Measurements from ENCODE around the gene CIAO2B.
"Not testable (repeated sequence)": the region's sequence is repeated elsewhere in the genome, so short reads cannot be mapped to it uniquely, and the experiment has no call there.

The CIAO2B gene

DNA sequence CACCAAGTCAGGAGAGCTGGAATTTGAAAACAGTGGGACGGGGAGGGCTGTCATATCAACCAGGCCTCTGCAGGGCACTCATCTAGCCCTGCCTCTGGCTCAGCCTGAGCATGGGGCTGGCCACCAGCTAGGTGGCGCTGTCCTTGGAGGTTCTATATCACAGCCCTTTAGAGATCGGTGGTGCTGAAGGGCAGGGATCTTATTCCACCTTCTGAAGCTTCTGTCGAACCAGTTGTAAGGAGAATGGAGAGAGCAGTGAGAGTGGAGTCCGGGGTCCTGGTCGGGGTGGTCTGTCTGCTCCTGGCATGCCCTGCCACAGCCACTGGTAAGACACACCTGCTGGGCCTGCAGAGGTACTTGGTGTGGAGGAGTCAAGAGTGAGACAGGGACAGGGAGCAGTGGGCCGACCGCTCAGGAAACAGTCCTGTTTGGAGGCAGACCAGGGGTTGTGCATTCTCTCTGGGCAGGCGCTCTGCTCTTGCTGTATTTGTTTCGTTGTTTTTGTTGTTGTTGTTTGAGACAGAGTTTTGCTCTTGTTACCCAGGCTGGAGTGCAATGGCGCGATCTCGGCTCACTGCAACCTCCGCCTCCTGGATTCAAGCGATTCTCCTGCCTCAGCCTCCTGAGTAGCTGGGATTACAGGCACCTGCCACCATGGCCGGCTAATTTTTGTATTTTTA, 27.0 kb upstream of the CIAO2B start, which contains the start of gene CES3:
CES3 (plus strand) TSS at position 202 of the 680 bp plus-strand sequence; CDS start at position 244, 42 bp downstream.
- in situ Hi-C loops (cut with HindIII; ENCODE audit: low sequenced_read_pairs), result no loop called here
- peak; percentile 32 for DNase-seq (ENCODE audit: low read depth)
- H3K4me3 ChIP-seq (ENCODE audit: low read depth, low read length), result no peak within 1 kb of the TSS
- peak; percentile 82 for TF ChIP-seq CTCF (IDR thresholded peaks at IDR 0.05; ENCODE audit: low read depth, low read length, missing control alignments)

DNA sequence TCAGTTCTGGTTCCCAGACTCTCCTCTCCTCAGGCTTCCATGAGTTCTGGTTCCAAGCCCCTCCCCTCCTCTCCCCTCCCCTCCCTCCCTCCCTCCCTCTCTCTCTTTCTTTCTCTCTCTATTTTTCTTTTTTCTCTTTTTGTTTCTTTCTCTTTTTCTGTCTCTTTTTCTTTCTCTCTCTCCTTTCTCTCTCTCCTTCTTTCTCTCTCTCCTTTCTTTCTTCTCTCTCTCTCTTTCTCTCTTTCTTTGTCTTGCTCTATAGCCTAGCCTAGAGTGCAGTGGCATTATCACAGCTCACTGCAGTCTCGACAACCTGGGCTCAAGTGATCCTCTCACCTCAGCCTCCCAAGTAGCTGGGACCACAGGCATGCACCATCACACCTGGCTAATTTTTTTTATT, 26.1 kb upstream of the CIAO2B start:
- TF ChIP-seq CTCF (IDR thresholded peaks at IDR 0.05; ENCODE audit: low read depth, low read length, missing control alignments), result no peak
- H3K4me3 ChIP-seq (ENCODE audit: low read depth, low read length), result no peak overlapping the region
- no peak for DNase-seq (ENCODE audit: low read depth)
- in situ Hi-C loops (cut with HindIII; ENCODE audit: low sequenced_read_pairs), result no loop called here

GRCh38 chr16:66959704-66960161, 25.5 kb upstream of the CIAO2B start:
- TF ChIP-seq CTCF (IDR thresholded peaks at IDR 0.05; ENCODE audit: low read depth, low read length, missing control alignments), result no peak
- no peak overlapping the region for H3K4me3 ChIP-seq (ENCODE audit: low read depth, low read length)
- in situ Hi-C loops (cut with HindIII; ENCODE audit: low sequenced_read_pairs), result no loop called here
- no peak for DNase-seq (ENCODE audit: low read depth)

DNA sequence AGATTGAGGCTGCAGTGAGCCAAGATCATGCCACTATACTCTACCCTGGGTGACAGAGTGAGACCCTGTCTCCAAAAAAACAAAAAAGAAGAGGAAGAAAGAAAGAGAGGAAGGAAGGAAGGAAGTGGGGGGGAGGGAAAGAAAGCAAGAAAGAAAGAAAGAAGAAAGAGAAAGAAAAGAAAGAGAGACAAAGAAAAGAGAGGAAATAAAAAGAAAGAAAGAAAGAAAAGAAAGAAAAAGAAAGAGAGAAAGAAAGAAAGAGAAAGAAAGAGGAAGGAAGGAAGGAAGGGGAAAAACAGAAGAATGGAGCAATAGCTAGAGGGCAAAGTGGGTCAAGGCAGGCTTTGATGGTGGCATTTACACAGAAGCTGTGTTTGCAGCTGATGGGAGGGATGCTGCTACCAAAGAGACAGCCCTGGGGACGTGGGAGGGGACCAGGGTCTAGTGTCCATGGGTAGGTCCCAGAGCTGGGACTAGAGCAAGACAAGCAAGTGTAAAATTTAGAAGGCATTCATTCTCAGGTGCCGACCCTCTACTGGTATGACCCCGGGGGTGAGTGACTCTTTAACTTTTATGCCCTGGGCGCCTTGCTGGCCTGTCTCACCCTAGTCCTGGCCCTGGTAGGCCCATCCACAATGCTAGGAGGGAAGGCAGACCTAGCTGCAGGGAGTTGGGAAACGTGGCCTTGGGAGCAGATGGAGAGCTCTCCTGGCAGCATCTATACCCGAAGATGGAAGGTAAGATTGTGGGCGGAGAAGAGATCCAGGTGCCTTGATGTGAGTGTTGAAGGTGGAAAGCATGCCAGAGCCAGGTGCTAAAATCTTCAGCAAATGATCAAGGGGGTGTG, 24.9 kb upstream of the CIAO2B start:
- no peak for DNase-seq (ENCODE audit: low read depth)
- no peak overlapping the region for H3K4me3 ChIP-seq (ENCODE audit: low read depth, low read length)
- in situ Hi-C loops (cut with HindIII; ENCODE audit: low sequenced_read_pairs), result no loop called here
- no peak for TF ChIP-seq CTCF (IDR thresholded peaks at IDR 0.05; ENCODE audit: low read depth, low read length, missing control alignments)

DNA sequence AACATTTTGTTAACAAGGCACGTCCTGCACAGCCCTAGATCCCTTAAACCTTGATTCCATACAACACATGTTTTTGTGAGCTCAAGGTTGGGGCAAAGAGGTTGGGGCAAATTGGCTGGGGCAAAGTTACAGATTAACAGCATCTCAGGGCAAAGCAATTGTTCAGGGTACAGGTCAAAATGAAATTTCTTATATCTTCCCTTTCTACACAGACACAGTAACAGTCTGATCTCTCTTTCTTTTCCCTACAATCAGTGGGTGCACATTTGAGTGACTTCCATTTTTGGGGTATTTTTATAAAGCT, 21.9 kb upstream of the CIAO2B start:
- in situ Hi-C loops (cut with HindIII; ENCODE audit: low sequenced_read_pairs); DNase-seq (ENCODE audit: low read depth); H3K4me3 ChIP-seq (ENCODE audit: low read depth, low read length): not testable (repeated sequence)

GRCh38 chr16:66955363-66956153, 21.4 kb upstream of the CIAO2B start:
- in situ Hi-C loops (cut with HindIII; ENCODE audit: low sequenced_read_pairs); H3K4me3 ChIP-seq (ENCODE audit: low read depth, low read length); DNase-seq (ENCODE audit: low read depth): not testable (repeated sequence)

- in situ Hi-C loops (cut with HindIII; ENCODE audit: low sequenced_read_pairs), result no loop called here
- peak; percentile 88 for TF ChIP-seq CTCF (IDR thresholded peaks at IDR 0.05; ENCODE audit: low read depth, low read length, missing control alignments)
- DNase-seq (ENCODE audit: low read depth), result peak; percentile 55
- no peak overlapping the region for H3K4me3 ChIP-seq (ENCODE audit: low read depth, low read length)
Measured at GRCh38 chr16:66954097-66954659, 20.0 kb upstream of the CIAO2B start.

Data from astrocyte of the cerebellum (primary cell).